Measurements from ENCODE around the gene COL6A2. TPM values are rescaled to one million over a fixed set of nuclear protein-coding genes. Genes with fewer than 3 reads are reported as not detected.

The COL6A2 gene
- total and polyA plus RNA-seq, 2 of the 4 experiments (the other 2 are of a cell fraction) = 208 to 1,065 TPM

- no peak for TF ChIP-seq SMC3 (IDR thresholded peaks at IDR 0.05; ENCODE audit: low read depth, low read length)
- peak; percentile 84 for TF ChIP-seq FOS (IDR thresholded peaks at IDR 0.05; ENCODE audit: low read depth, low read length)
- TF ChIP-seq RCOR1 (IDR thresholded peaks at IDR 0.05; ENCODE audit: insufficient replicate concordance, low read length) = no peak
These were observed 5.7 kb upstream of the COL6A2 start (continued) for GRCh38 chr21:46092026-46092764.
